Coronary artery (tissue), 2 donors: Measurements from ENCODE around the gene KCNJ15.

Experiments
- DNase-seq: peaks from one replicate; pipeline ENCODE4 v3.0.0-alpha.2; 2017; ENCODE audit warnings: low spot score
- H3K27ac ChIP-seq, 2 donors: fragments of 200-600 bp; sonication (generic); one replicate each; pipeline ENCODE4 v1.5.1; 2016 to 2019
- H3K4me3 ChIP-seq: fragments of 200-600 bp; sonication (generic); 2 replicates; pipeline ENCODE4 v1.5.1; 2016; ENCODE audit warnings: mild to moderate bottlenecking, moderate library complexity
- TF ChIP-seq, protein P1 (sequence below): fragments of 200-600 bp; sonication (generic); IDR thresholded peaks from one replicate; pipeline ENCODE4 v1.5.1; 2019; ENCODE audit warnings: antibody characterized with exemption

Gene KCNJ15

DNA sequence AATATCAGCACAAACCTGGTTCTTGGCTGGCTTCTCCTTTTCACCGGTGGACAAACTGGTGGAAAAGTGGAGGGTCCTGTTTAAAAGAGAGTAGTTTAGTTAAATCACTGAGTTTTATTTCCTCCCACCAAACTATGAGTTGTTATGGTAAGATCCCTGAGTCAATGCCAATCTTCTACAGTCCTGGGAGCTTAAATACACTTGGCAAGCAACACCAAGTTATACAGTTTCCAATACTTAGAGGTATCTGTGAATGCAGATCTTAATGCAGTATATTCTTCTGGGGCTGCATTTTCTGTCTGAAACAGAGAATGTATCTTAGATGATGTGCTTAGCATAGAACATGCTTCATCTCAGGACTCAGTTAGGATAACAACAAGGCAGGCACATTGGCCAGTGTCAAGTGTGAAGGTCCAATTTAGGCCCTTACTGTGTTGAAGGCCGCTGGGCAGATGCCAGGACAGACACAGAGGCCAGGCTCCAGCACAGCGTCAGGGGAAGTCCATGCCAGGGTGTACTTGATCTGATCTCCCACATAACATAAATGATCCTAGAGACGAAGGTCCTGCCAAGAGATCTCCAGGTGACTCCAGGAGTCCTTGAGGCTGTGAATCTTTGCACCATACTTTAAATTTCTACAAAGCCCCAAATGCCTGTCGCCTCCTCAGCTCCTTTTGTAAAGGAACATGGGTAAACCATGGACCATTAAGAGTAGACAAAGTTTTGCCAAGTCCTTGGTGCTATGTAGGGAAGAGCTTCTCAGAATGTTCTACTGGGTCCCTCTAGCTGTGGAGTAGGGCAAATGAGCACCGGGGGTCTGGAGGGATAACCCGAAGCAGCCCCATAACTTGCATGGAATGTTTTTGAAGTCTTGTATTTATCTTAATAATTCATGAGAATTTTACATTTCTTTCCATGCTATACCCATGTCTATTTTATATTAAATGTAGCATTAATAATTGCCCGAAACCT, 76.8 kb downstream of the KCNJ15 start:
- TF ChIP-seq, protein P1, sequence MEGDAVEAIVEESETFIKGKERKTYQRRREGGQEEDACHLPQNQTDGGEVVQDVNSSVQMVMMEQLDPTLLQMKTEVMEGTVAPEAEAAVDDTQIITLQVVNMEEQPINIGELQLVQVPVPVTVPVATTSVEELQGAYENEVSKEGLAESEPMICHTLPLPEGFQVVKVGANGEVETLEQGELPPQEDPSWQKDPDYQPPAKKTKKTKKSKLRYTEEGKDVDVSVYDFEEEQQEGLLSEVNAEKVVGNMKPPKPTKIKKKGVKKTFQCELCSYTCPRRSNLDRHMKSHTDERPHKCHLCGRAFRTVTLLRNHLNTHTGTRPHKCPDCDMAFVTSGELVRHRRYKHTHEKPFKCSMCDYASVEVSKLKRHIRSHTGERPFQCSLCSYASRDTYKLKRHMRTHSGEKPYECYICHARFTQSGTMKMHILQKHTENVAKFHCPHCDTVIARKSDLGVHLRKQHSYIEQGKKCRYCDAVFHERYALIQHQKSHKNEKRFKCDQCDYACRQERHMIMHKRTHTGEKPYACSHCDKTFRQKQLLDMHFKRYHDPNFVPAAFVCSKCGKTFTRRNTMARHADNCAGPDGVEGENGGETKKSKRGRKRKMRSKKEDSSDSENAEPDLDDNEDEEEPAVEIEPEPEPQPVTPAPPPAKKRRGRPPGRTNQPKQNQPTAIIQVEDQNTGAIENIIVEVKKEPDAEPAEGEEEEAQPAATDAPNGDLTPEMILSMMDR: no peak

DNA sequence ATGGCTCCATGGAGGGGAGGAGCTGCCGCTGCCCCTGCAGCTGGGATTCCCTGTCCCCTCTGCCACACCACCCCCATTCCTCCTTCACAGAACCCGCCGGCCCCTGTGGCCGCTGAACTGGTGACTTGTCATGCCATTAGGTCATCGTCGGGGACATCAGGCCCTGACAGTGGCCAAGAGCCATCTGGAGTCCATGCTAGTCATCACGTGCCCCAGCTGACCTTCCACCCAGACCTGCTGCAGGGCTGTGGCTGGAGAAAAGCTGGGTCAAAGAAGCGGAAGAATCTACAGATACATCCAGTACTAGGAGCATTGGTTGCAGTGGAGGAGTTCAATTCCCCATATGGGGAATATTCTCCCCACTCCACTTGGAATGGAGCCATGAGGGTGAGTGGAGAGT, 78.1 kb downstream of the KCNJ15 start:
- Histone ChIP-seq H3K4me3 (no peak overlapping the region), H3K27ac (no peak overlapping the region)
- TF ChIP-seq, protein P1: no peak
- no peak for DNase-seq

More for the DNA sequence above, 76.8 kb downstream of the KCNJ15 start:
- no peak overlapping the region for H3K27ac ChIP-seq
- no peak overlapping the region for H3K4me3 ChIP-seq
- no peak for DNase-seq

DNA sequence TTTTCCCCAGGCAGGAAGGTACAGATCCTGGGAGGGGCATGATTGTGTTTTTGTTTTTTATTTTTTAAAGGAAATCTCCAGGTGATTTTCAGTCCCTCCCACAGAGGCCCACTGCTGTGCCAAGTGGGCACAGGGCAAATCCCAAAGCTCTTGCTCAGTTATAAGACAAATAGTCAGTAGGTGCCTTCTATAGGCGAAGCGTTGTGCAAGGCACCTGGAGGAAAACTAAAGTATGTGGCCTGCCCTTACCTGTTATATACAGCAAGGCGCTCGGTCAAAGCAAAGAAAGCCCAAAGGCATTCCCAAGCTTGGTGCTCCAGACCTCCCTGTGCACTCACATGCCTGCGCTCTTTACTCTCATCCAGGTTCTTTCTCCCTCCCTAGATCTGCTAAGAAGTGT, 81.0 kb downstream of the KCNJ15 start:
- no peak overlapping the region for H3K4me3 ChIP-seq
- H3K27ac ChIP-seq: no peak overlapping the region
- TF ChIP-seq, protein P1: no peak
- no peak for DNase-seq

DNA sequence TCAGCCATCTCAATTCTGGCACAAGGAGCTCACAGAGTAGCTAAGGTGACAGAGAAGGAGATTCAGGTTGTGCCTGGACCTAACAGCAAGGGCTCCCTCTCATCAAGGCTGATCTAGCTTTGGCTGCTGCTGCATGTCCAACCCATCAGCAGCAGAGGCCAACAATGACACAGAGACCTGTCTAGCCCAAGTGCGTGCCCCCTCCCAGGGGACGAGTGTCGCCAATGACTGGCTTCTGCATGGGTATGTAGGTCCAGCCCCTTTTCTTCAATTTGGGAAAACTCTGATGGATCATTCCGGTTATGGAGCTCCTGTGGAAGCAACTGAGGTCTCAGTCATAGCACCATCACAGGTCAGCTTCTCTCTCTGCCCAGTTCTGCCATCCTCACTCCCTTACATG, 83.3 kb downstream of the KCNJ15 start:
- H3K4me3 ChIP-seq: no peak overlapping the region
- TF ChIP-seq, protein P1: no peak
- peak; percentile 65 for DNase-seq
- H3K27ac ChIP-seq: peak overlapping the region in 1 of 2 donors; percentile 13

DNA sequence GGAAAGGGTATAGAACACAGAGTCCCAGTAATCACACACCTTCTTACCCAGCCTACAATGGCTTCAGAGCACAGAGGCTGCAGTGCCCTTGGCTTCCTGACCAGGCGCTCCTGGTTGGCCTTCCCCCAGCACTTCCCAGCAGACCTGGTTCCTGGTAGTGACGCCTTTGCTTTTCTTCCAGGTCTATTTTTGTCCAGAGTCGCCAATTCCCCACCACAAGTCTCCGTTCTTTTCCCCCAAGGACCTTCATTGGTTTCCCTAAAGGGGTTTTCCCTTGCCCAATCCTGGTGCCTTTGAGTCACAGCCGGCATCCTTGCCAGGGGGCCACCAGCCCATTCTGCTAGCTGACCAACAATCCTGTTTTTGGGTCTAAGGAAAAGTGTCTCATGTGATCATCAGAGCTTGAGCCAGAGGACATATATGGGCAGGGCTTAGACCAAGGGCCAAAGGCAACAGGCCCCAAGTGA, 84.8 kb downstream of the KCNJ15 start:
- TF ChIP-seq, protein P1: no peak
- peak overlapping the region; percentile 44 to 77 for H3K27ac ChIP-seq
- no peak overlapping the region for H3K4me3 ChIP-seq
- DNase-seq: peak; percentile 87

DNA sequence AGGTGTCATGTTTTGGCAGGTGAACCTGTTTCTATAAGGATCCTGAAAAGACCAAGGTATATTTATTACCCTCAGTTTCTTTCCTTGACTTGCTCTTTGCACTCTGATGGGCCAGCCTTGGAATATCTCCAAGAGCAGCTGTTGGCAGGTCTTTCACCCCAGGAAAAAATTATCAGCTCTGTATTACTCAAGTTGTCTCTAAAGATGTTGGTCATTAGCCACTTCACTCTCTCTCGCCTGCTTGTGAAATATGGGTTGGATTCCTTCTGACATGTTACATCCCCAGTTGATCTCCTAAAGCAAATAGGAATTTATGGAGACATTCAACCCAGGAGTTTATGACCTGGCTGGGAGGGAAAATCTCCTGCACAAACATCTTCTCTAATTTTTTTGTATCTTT, 85.9 kb downstream of the KCNJ15 start:
- no peak for DNase-seq
- Histone ChIP-seq H3K4me3 (no peak overlapping the region), H3K27ac (peak overlapping the region; percentile 77 to 85)
- TF ChIP-seq, protein P1: no peak

DNA sequence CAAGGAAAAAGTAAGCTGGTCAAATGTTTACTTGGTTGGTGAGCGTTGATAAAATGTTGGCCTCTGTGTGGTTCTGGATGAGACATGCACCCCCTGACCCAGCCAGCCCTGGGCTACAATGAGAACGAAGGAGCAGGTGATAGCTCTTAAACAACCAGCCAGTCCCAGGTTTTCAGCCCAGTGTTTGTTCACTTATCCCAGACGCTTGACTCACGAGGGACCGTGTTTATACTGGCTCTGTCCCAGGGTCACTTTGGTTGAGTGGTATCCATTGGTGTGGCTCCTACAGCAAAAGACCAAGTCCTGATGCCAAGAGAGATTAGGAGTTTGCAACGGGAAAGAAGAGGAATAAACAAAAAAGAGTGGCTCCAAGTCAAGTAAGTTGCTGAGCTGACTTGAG, 86.9 kb downstream of the KCNJ15 start:
- TF ChIP-seq, protein P1: no peak
- Histone ChIP-seq H3K4me3 (peak overlapping the region; percentile 8), H3K27ac (peak overlapping the region; percentile 77 to 85)
- DNase-seq: peak; percentile 85
